22Rv1 (cell line): ENCODE measurements around the gene KCNIP1.

Experiments
- CTCF ChIP-seq: fragments of 450-650 bp; IDR thresholded peaks from 2 replicates; pipeline ENCODE4 v1.5.1; 2017; ENCODE audit warnings: mild to moderate bottlenecking
- ZFX ChIP-seq: fragments of 450-650 bp; IDR thresholded peaks from 2 replicates; pipeline ENCODE4 v1.6.1; 2017; ENCODE audit warnings: antibody characterized with exemption, borderline replicate concordance

DNA sequence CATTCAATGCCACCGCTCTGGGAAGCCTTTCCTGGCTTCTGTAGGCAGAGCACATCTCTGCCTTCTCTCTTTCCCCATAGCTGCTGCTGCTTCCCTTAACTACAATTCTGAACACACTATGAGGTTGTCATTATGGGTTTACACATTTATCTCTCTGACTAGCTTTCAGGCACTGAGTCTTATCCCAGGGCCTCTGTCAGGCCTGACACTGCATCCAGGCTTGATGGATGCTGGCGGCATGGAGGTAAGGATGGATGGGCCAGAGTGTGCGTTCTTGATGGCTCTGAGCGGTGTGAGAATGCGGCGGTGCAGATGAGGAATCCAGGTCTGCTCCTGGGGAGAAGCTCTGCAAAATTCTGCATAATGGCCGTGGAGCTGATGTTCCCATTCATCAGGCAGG is 6.3 kb downstream of the KCNIP1 start:
- TF ChIP-seq CTCF (no peak), ZFX (no peak)
